GM10266 (cell line): ENCODE measurements around the gene TMC1.

Experiments
- DNase-seq: peaks from one replicate; pipeline ENCODE4 v3.0.0; 2012; ENCODE audit errors: extremely low spot score
- TF ChIP-seq, protein P1 (sequence below): IDR thresholded peaks from 2 replicates; pipeline ENCODE4 v1.5.1; 2012; ENCODE audit warnings: mild to moderate bottlenecking, low read depth; ENCODE audit not compliant: control insufficient read depth, insufficient read depth; ENCODE audit errors: missing control alignments

Gene TMC1

DNA sequence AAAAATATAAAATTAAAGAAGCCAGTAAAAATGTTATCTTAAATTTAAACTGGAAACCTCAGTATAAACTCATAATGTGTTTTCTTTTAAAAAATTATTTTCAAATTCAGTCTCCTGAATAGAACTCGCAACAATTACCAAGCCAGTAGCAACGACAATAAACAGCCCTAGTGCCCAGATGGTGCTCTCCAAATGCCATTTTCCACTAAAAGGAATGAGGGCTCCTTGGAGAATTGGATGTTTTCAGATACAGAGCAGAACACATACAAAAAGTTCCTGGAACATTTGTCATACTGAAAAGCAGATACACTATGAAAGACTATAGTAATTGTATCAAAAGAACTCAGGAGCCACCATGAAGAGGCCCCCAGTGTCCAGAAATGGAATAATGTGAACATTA lies 97.4 kb downstream of the TMC1 start:
- DNase-seq, result no peak
- TF ChIP-seq, protein P1, sequence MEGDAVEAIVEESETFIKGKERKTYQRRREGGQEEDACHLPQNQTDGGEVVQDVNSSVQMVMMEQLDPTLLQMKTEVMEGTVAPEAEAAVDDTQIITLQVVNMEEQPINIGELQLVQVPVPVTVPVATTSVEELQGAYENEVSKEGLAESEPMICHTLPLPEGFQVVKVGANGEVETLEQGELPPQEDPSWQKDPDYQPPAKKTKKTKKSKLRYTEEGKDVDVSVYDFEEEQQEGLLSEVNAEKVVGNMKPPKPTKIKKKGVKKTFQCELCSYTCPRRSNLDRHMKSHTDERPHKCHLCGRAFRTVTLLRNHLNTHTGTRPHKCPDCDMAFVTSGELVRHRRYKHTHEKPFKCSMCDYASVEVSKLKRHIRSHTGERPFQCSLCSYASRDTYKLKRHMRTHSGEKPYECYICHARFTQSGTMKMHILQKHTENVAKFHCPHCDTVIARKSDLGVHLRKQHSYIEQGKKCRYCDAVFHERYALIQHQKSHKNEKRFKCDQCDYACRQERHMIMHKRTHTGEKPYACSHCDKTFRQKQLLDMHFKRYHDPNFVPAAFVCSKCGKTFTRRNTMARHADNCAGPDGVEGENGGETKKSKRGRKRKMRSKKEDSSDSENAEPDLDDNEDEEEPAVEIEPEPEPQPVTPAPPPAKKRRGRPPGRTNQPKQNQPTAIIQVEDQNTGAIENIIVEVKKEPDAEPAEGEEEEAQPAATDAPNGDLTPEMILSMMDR, result no peak

DNA sequence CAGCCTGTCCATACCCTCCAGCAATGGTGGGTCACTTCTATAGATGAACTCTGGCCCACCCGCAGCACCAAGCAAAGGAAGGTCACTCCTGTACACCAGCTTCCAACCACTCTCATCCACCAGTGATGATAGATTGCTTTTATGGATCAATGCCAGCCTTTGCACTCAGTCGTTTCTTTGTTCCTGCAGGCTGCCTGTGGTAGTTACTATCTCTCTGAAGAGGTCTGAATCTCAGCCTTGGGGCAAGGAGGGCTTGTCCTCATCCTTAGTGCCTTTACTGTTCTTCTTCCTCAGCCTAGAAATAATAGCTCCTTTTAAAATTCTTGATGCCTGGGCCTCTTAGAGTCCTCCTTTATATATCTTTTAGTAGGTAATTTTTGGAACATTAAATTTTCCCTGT lies 100.8 kb downstream of the TMC1 start:
- TF ChIP-seq, protein P1, result no peak
- DNase-seq, result no peak

DNA sequence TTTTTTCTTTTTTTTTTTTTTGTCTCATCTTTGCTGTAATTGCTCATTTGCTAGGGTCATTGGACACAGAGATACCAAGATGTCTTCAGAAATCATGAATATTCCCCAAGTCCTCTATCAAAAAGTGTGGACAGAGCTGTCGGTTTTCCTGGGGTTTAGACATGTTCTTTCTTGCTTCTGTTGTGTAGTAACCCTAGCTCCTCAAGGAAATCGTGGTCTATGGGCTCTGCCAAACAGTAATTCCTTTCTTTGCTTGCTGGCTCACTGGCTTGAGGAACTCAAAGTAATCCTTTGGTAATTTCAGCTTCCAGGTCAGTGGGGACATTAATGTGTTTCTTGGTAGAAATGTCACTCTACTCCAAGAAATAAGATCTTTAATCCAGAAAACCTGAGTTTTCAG lies 101.7 kb downstream of the TMC1 start:
- DNase-seq, result no peak
- TF ChIP-seq, protein P1, result no peak

DNA sequence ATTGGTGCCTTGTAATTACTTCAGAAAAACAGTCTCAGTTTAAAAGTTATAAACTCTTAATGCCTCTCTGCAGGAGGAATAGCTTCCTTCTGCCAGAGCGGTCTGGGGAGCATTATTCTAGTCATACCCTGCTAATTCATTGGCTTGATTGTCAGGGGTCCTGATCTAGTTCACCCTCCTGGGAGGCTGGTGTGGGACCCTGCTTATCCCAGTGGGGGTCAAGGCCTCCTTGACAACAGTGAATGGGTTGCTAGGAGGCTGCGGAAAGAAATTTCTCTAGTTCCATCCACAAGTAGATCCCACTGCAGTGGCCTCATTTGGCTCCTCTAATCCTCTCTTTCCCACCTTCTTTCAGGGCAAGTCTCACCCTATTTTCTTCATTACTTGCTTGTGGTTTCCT lies 105.7 kb downstream of the TMC1 start:
- TF ChIP-seq, protein P1, result no peak
- no peak for DNase-seq

DNA sequence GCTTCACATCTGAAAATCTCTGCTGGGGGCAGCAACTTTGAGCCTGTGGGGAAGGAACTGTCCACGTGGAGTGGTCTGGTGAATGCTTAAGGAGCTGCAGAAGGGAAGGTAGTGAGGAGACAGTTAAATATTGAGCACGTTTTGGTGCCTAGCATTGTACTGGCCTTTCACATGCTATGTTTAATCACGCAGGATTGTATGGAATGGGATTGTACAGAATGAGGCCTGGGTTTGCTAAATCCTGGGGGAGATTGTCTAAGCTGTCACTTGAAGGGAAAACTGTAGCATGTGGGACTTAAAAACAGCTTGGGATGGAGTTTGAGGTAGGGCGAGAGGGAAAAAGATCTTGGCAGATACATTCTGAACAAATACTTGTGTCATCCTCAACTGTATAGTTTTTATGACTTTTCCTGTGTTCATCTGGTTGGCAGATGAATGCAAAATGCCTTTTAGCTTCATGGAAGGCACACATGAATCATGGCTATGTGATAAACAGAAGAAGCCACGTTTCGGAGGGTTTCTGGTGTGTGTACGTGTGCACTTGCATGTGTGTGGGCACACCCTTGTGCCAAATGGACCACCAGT lies 106.6 kb downstream of the TMC1 start:
- TF ChIP-seq, protein P1, result no peak
- DNase-seq, result no peak

DNA sequence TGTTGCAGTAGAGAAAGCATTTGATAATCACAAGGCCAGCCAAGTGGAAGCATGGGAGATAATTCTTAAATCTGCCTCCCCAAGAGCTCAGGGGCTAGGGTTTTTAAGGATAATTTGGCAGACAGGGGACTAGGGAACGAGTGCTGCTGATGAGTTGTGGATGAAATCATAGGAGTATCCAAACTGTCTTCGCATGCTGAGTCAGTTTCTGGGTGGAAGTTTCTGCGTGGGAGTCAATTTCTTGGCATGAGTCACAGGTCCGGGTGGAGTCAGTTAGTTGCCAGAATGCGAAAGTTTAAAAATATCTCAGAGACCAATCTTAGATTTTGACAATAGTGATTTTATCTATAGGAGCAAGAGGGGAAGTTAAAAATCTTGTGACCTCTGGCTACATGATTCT lies 112.6 kb downstream of the TMC1 start:
- no peak for DNase-seq
- TF ChIP-seq, protein P1, result no peak

DNA sequence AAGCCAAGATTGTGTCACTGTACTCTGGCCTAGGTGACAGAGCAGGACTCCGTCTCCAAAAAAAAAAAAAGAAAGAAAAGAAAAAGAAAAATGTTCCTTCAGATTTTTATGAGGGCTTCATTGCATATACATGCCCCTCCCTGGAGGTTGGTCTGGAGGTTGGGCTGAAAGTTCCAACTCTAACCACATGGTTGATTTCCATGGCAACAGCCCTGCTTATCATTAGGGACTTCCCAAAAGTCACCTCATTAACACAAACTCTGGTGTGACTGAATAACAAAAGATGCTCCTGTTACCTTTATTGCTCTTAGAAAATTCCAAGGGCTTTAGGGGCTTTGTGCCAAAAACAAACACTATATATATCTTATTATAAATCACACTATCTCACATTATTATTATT lies 113.8 kb downstream of the TMC1 start:
- TF ChIP-seq, protein P1, result no peak
- DNase-seq, result peak; percentile 47
